HCT116 (cell line): ENCODE results near the gene THSD4. TPM values are rescaled to one million over a fixed set of nuclear protein-coding genes. Genes with fewer than 3 reads are reported as not detected.

ENCODE experiments used
- ATAC-seq: fragments of 200-7000 bp; cut with Tn5 transposase; 2 replicates; pipeline ENCODE4 v1.9.1; 2020; ENCODE audit warnings: mild to moderate bottlenecking, moderate library complexity
- BruUV-seq: library from RNA; stranded (reverse); fragments of 400-500 nt; replicated peaks from 2 replicates; lab custom pipeline; 2021; lab: Mats Ljungman, UMichigan
- CTCF ChIA-PET: fragments of 300-600 bp; sonication (Branson Sonifier 250); formaldehyde crosslinking; loops from one replicate; lab custom pipeline; 2021; ENCODE audit warnings: antibody characterized with exemption; lab: Charles Lee
- POLR2A ChIA-PET: fragments of 300-600, 350-600 bp; sonication (Branson Sonifier 250); formaldehyde crosslinking; loops from one replicate; lab custom pipeline; 2021; ENCODE audit warnings: antibody characterized with exemption; lab: Charles Lee
- RAD21 ChIA-PET, 2 experiments: fragments of 300-600 bp; sonication (Branson Sonifier 250); formaldehyde crosslinking; loops; one replicate each; lab custom pipeline; 2023; ENCODE audit warnings: low total read pairs in 2 of 2; ENCODE audit not compliant: uncharacterized antibody in 2 of 2, unreplicated experiment in 2 of 2, low non-redundant PET in 1 of 2; lab: Charles Lee
- DNase-seq: peaks from one replicate; pipeline ENCODE4 v3.0.0-alpha.2; 2010; ENCODE audit warnings: low read depth, low spot score
- H2AFZ ChIP-seq: fragments of 200-600 bp; shearing (Covaris generic), sonication (generic); 2 replicates; pipeline ENCODE4 v1.6.1; 2017; ENCODE audit warnings: low read depth, mixed run types, mixed read lengths, antibody characterized with exemption, low read length; ENCODE audit not compliant: poor library complexity, severe bottlenecking
- H3K27ac ChIP-seq: 2 replicates; pipeline ENCODE4 v1.5.1; 2012; ENCODE audit warnings: low read depth, low read length
- H3K27me3 ChIP-seq: fragments of 200-600 bp; sonication (generic); 2 replicates; pipeline ENCODE4 v1.6.1; 2016; ENCODE audit warnings: mixed run types, low read length, mixed read lengths; ENCODE audit not compliant: insufficient read depth
- H3K36me3 ChIP-seq, 2 experiments: fragments of 200-500 bp in 1 of 2; fragments of 200-600 bp in 1 of 2; sonication (Bioruptor generic) in 1 of 2; sonication (generic) in 1 of 2; 2 replicates each; pipeline versions ENCODE4 v1.5.1 to v1.6.1; 2014 to 2016; ENCODE audit warnings: low read length in 2 of 2, inconsistent platforms in 1 of 2, mixed read lengths in 1 of 2, mixed run types in 1 of 2; ENCODE audit not compliant: insufficient read depth in 2 of 2, control insufficient read depth in 1 of 2
- H3K4me1 ChIP-seq, 2 experiments: fragments of 200-600 bp in 1 of 2; sonication (generic) in 1 of 2; 2 replicates each; pipeline versions ENCODE4 v1.5.1 to v1.6.1; 2012 to 2017; ENCODE audit warnings: low read length in 2 of 2, inconsistent platforms in 1 of 2, mild to moderate bottlenecking in 1 of 2, mixed read lengths in 1 of 2, mixed run types in 1 of 2, moderate library complexity in 1 of 2; ENCODE audit not compliant: insufficient read depth in 2 of 2, control insufficient read depth in 1 of 2
- H3K4me2 ChIP-seq: fragments of 200-600 bp; sonication (generic); 2 replicates; pipeline ENCODE4 v1.6.1; 2017; ENCODE audit warnings: mixed run types, low read length, mixed read lengths
- H3K4me3 ChIP-seq, 2 experiments: fragments of 200-600 bp in 1 of 2; sonication (generic) in 1 of 2; replicated peaks in 1 of 2; 2 replicates each; pipeline ENCODE4 v1.5.1; 2011 to 2016; ENCODE audit warnings: low read length in 2 of 2, control low read depth in 1 of 2, low read depth in 1 of 2, mild to moderate bottlenecking in 1 of 2, mixed read lengths in 1 of 2, mixed run types in 1 of 2
- H3K79me2 ChIP-seq: fragments of 200-600 bp; sonication (generic); 2 replicates; pipeline ENCODE4 v1.6.1; 2017; ENCODE audit warnings: mild to moderate bottlenecking, mixed run types, low read length, moderate library complexity, mixed read lengths; ENCODE audit not compliant: insufficient read depth
- H3K9ac ChIP-seq: fragments of 200-600 bp; sonication (generic); 2 replicates; pipeline ENCODE4 v1.6.1; 2016; ENCODE audit warnings: low read length, mixed read lengths
- H3K9me2 ChIP-seq: fragments of 200-600 bp; sonication (generic), shearing (Covaris generic); 2 replicates; pipeline ENCODE4 v1.6.1; 2017; ENCODE audit warnings: mixed run types, mild to moderate bottlenecking, moderate library complexity; ENCODE audit not compliant: insufficient read depth
- H3K9me3 ChIP-seq, 2 experiments: fragments of 200-500 bp in 1 of 2; fragments of 200-600 bp in 1 of 2; sonication (Bioruptor generic) in 1 of 2; sonication (generic) in 1 of 2; 2 replicates each; pipeline ENCODE4 v1.6.1; 2014 to 2017; ENCODE audit warnings: low read length in 2 of 2, mixed read lengths in 2 of 2, inconsistent platforms in 1 of 2, low read depth in 1 of 2, mild to moderate bottlenecking in 1 of 2, mixed run types in 1 of 2, moderate library complexity in 1 of 2; ENCODE audit not compliant: control insufficient read depth in 1 of 2, insufficient read depth in 1 of 2
- H4K20me1 ChIP-seq: fragments of 200-600 bp; sonication (generic), shearing (Covaris generic); 2 replicates; pipeline ENCODE4 v1.6.1; 2017; ENCODE audit warnings: mixed run types, mild to moderate bottlenecking, moderate library complexity; ENCODE audit not compliant: insufficient read depth
- CBX3 ChIP-seq: IDR thresholded peaks from 2 replicates; pipeline ENCODE4 v1.6.1; 2012; ENCODE audit warnings: low read depth
- CEBPB ChIP-seq: IDR thresholded peaks from 2 replicates; pipeline ENCODE4 v1.6.1; 2012; ENCODE audit warnings: low read depth
- EGR1 ChIP-seq: IDR thresholded peaks from 2 replicates; pipeline ENCODE4 v1.6.1; 2012; ENCODE audit warnings: low read depth
- ELF1 ChIP-seq: IDR thresholded peaks from 2 replicates; pipeline ENCODE4 v1.6.1; 2012; ENCODE audit warnings: low read depth, borderline replicate concordance
- EZH2phosphoT487 ChIP-seq: fragments of 200-600 bp; IDR thresholded peaks from 2 replicates; pipeline ENCODE4 v1.6.1; 2018; ENCODE audit warnings: antibody characterized with exemption, borderline replicate concordance
- FOSL1 ChIP-seq: IDR thresholded peaks from 2 replicates; pipeline ENCODE4 v1.6.1; 2012; ENCODE audit warnings: low read depth
- POLR2A ChIP-seq: IDR thresholded peaks from 2 replicates; pipeline ENCODE4 v1.7.0; 2011; ENCODE audit warnings: borderline replicate concordance; ENCODE audit not compliant: insufficient read depth, insufficient read length; ENCODE audit errors: extremely low read depth
- SRF ChIP-seq: IDR thresholded peaks from 2 replicates; pipeline ENCODE4 v1.6.1; 2012; ENCODE audit warnings: low read depth
- TCF7L2 ChIP-seq: IDR thresholded peaks from 2 replicates; pipeline ENCODE4 v1.7.0; 2011; ENCODE audit warnings: borderline replicate concordance, inconsistent platforms; ENCODE audit not compliant: insufficient read depth, insufficient read length; ENCODE audit errors: extremely low read depth
- YY1 ChIP-seq: IDR thresholded peaks from 2 replicates; pipeline ENCODE4 v1.6.1; 2011; ENCODE audit warnings: low read length, low read depth, moderate library complexity, mild to moderate bottlenecking; ENCODE audit not compliant: insufficient replicate concordance; ENCODE audit errors: extremely low read depth
- ZBTB33 ChIP-seq: IDR thresholded peaks from 2 replicates; pipeline ENCODE4 v1.6.1; 2011; ENCODE audit warnings: mild to moderate bottlenecking, low read length, moderate library complexity; ENCODE audit not compliant: insufficient replicate concordance; ENCODE audit errors: extremely low read depth
- intact Hi-C: fragments of 100-400 bp; cut with micrococcal nuclease; formaldehyde crosslinking; loops from 2 replicates; pipeline ENCODE4 v1.10.0; 2022
- total RNA-seq: library from RNA; stranded (reverse); gene quantifications from one replicate; pipeline ENCODE4 v1.2.1, GENCODE V29; 2021; ENCODE audit not compliant: unreplicated experiment
- TF ChIP-seq, protein P1 (sequence below): IDR thresholded peaks from 2 replicates; pipeline ENCODE4 v1.6.1; 2012; ENCODE audit warnings: low read depth

THSD4 gene
- total RNA-seq, 1 experiment from 2014 or later: 30.5 TPM

DNA sequence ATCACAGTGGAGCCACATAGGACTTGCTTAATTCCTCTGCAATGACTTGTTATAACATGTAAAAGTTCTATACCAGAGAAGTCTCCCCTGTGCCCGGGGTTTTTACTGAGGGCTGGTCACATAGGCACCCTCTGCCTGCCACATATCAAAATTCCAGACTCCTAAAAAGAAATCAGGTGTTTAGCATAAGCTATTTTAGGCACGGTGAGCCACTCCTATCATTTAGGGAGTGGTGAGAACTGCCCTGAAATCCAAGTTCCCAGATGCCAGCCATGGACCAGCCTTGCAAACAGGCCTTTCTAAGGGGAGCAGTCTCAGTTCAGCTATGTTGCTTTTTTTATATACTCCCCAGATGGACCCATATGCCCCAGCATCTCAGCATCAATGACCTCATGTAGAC lies 130.3 kb downstream of the THSD4 start:
- BruUV-seq: no TSS peak
- CTCF ChIA-PET: no interaction called here
- no peak for ATAC-seq
- TF ChIP-seq CEBPB (no peak), TCF7L2 (no peak), POLR2A (no peak), ZBTB33 (no peak), YY1 (no peak), CBX3 (no peak), EGR1 (no peak), EZH2phosphoT487 (no peak)
- intact Hi-C loops: no loop called here
- Histone ChIP-seq H3K36me3 (no peaks in the 10 kb centered on the region), H3K27ac (no peak overlapping the region), H3K79me2 (no peaks in the 10 kb centered on the region), H4K20me1 (no peaks in the 10 kb centered on the region), H3K9me2 (no peaks in the 10 kb centered on the region), H2AFZ (no peak overlapping the region), H3K4me3 (no peak overlapping the region), H3K4me2 (no peak overlapping the region), H3K4me1 (peaks cover 3 to 5% of the 10 kb centered on the region in 2 experiments; a peak in 2 of 4 replicates), H3K9ac (no peak overlapping the region), H3K9me3 (no peaks in the 10 kb centered on the region), H3K27me3 (no peaks in the 10 kb centered on the region)
- no peak for DNase-seq
- POLR2A ChIA-PET: no interaction called here
- RAD21 ChIA-PET: no interaction called here

DNA sequence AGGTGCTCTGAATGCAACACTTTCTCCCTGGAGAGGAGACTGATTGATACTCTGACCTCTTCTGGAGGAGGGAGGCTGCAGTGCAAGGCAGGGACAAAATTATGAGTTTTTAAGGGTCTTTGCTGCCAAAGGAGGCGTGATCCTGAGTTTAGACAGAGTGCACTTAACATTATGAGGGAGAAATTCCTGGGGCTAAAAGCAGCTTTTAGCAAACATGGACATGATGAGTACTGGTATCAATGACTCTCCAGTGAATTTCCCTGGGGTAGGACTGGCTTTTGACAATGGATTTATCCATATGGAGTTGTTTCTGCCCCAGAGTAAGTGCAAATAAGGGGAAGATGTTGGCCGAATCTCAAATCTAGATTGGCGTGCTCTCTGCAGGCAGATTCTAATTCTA lies 133.1 kb downstream of the THSD4 start:
- DNase-seq (no peak), ATAC-seq (no peak)
- Histone ChIP-seq H3K4me2 (no peak overlapping the region), H4K20me1 (no peaks in the 10 kb centered on the region), H3K9me3 (no peaks in the 10 kb centered on the region), H3K4me3 (no peak overlapping the region), H3K4me1 (peaks cover 27 to 28% of the 10 kb centered on the region in 2 experiments), H3K36me3 (no peaks in the 10 kb centered on the region), H3K9me2 (no peaks in the 10 kb centered on the region), H3K79me2 (no peaks in the 10 kb centered on the region), H3K27me3 (no peaks in the 10 kb centered on the region), H2AFZ (no peak overlapping the region), H3K27ac (no peak overlapping the region), H3K9ac (no peak overlapping the region)
- CTCF ChIA-PET: no interaction called here
- intact Hi-C loops: no loop called here
- RAD21 ChIA-PET: no interaction called here
- no TSS peak for BruUV-seq
- POLR2A ChIA-PET: no interaction called here
- no peak for TF ChIP-seq EGR1
- TF ChIP-seq ZBTB33: no peak
- TF ChIP-seq, protein P1, sequence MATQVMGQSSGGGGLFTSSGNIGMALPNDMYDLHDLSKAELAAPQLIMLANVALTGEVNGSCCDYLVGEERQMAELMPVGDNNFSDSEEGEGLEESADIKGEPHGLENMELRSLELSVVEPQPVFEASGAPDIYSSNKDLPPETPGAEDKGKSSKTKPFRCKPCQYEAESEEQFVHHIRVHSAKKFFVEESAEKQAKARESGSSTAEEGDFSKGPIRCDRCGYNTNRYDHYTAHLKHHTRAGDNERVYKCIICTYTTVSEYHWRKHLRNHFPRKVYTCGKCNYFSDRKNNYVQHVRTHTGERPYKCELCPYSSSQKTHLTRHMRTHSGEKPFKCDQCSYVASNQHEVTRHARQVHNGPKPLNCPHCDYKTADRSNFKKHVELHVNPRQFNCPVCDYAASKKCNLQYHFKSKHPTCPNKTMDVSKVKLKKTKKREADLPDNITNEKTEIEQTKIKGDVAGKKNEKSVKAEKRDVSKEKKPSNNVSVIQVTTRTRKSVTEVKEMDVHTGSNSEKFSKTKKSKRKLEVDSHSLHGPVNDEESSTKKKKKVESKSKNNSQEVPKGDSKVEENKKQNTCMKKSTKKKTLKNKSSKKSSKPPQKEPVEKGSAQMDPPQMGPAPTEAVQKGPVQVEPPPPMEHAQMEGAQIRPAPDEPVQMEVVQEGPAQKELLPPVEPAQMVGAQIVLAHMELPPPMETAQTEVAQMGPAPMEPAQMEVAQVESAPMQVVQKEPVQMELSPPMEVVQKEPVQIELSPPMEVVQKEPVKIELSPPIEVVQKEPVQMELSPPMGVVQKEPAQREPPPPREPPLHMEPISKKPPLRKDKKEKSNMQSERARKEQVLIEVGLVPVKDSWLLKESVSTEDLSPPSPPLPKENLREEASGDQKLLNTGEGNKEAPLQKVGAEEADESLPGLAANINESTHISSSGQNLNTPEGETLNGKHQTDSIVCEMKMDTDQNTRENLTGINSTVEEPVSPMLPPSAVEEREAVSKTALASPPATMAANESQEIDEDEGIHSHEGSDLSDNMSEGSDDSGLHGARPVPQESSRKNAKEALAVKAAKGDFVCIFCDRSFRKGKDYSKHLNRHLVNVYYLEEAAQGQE: no peak
- TF ChIP-seq TCF7L2: no peak
- TF ChIP-seq EZH2phosphoT487: no peak
- TF ChIP-seq CEBPB: no peak
- no peak for TF ChIP-seq YY1
- TF ChIP-seq FOSL1: no peak
- TF ChIP-seq ELF1: no peak
- TF ChIP-seq SRF: no peak
- TF ChIP-seq POLR2A: no peak
